ENCODE data around the gene TEX36.
"Not testable (repeated sequence)": the region's sequence is repeated elsewhere in the genome, so short reads cannot be mapped to it uniquely, and the experiment has no call there.

The TEX36 gene

DNA sequence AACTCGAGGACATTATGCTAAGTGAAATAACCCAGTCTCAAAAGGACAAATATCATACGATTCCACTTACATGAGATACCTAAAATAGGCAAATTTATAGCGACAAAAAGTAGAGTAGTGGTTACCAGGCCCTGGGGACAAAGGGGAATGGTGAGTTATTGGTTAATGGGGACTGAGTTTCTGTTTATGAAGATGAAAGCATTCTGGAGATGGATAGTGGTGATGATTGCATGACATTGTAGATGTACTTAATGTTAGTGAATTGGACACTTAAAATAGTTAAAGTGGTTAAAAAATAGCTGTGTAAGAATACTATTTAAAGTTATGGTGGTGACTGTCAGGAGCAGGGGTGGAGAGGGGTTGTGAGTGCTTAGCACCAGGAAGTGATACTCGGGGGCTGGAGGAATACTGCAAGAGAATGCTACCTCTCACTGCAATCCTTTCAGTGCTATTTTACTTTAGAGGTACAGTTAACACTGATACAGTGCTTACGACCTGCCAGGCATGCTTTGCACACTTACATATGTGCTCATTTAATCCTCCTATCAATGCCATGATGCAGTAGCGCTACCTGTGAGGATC is 16.7 kb upstream of the TEX36 start:
- no peak overlapping the region for H3K4me3 Mint-ChIP-seq

DNA sequence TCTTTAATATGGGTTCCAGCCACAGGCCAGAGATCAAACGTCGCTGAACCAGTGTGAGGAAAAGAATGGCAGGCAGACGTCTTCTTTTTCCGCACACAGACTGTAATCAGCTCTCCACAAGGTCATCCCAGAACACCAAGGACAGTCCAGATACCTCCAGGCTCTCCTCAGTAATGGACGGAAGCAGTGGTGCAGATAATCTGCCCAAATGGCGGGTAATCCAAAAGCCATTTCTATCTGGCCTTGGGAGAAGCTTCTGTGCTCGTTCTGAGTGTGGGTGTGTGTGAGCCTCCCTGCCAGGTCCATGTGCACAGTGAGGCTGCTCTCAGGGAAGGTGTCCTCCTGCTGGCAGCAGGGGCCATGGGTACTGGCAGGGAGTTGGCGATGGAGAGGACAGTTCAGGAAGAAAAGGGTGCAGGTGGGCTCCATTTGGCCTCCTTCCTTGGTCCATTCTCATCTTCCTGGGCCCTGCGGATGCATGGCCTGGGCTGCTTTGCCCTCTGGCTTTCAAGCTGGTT is 15.6 kb upstream of the TEX36 start:
- Mint-ChIP-seq H3K4me3 (no peak overlapping the region), H3K27ac (no peak overlapping the region), H3K9me3 (no peaks in the 10 kb centered on the region), H3K36me3 (ENCODE audit: low read depth) (no peaks in the 10 kb centered on the region), H3K4me1 (ENCODE audit: low read depth) (peaks cover 2% of the 10 kb centered on the region), H3K27me3 (ENCODE audit: low read depth) (peaks cover 4% of the 10 kb centered on the region)

More for the DNA sequence above, 16.7 kb upstream of the TEX36 start:
- Mint-ChIP-seq H3K36me3 (ENCODE audit: low read depth) (no peaks in the 10 kb centered on the region), H3K27ac (no peak overlapping the region), H3K27me3 (ENCODE audit: low read depth) (peaks cover 4% of the 10 kb centered on the region), H3K9me3 (no peaks in the 10 kb centered on the region), H3K4me1 (ENCODE audit: low read depth) (peaks cover 2% of the 10 kb centered on the region)

DNA sequence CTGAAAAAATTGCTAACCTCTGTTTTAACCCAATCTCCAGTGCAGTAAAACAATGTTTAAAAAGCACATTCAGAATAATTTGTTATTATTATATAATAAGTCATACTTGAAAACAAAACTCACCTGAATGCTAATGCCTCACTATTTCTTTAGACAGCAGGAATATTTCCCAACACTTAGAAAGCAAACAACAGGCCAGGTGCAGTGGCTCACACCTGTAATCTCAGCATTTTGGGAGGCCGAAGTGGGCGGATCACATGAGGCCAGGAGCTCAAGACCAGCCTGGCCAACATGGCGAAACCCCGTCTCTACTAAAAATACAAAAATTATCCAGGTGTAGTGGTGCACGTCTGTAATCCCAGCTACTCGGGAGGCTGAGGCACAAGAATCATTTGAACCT is 13.9 kb upstream of the TEX36 start:
- not testable (repeated sequence) for H3K27me3 Mint-ChIP-seq (ENCODE audit: low read depth); H3K9me3 Mint-ChIP-seq; H3K36me3 Mint-ChIP-seq (ENCODE audit: low read depth); H3K4me1 Mint-ChIP-seq (ENCODE audit: low read depth); H3K27ac Mint-ChIP-seq; H3K4me3 Mint-ChIP-seq

DNA sequence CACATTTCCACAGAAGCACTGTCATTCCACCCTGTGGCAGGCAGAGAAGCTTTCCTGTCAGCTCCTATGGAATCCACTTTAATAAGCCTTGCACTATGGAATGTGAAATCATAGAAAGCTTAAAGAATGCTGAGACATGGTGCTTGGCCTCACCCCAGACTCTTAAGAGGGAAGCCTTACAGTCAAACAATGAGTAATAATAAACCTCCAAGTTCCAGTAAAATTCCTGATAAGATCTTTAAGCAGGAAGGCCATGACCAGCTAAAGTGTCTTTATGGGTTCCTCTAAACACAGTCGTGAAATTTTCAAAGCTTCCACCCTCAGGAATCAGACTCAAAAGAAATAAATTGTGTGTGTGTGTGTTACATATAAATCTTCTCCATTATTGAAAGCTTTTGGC is 11.9 kb upstream of the TEX36 start:
- no peak overlapping the region for H3K4me3 Mint-ChIP-seq
- H3K36me3 Mint-ChIP-seq (ENCODE audit: low read depth): no peaks in the 10 kb centered on the region
- H3K9me3 Mint-ChIP-seq: no peaks in the 10 kb centered on the region
- peaks cover 9% of the 10 kb centered on the region for H3K27me3 Mint-ChIP-seq (ENCODE audit: low read depth)
- H3K27ac Mint-ChIP-seq: no peak overlapping the region
- H3K4me1 Mint-ChIP-seq (ENCODE audit: low read depth): peaks cover 2% of the 10 kb centered on the region

DNA sequence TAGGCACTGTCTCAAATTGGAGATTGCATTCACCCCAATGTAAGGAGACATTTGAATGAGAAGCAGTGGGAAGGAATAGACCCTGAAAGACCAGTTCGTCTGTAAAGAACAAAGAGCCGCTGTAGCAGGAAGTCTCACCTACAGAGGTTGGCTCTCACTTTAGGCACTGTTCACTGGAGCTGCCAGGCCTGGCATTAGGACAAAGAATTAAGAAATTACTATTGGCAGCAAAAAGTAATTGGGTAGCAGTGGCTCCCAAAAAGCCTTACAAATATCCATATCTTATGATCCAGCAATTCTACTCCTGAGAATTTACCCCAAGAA is 10.5 kb upstream of the TEX36 start:
- no peaks in the 10 kb centered on the region for H3K36me3 Mint-ChIP-seq (ENCODE audit: low read depth)
- H3K4me1 Mint-ChIP-seq (ENCODE audit: low read depth): peaks cover 2% of the 10 kb centered on the region
- H3K27me3 Mint-ChIP-seq (ENCODE audit: low read depth): peaks cover 9% of the 10 kb centered on the region
- H3K9me3 Mint-ChIP-seq: no peaks in the 10 kb centered on the region
- H3K27ac Mint-ChIP-seq: no peak overlapping the region
- H3K4me3 Mint-ChIP-seq: no peak overlapping the region

DNA sequence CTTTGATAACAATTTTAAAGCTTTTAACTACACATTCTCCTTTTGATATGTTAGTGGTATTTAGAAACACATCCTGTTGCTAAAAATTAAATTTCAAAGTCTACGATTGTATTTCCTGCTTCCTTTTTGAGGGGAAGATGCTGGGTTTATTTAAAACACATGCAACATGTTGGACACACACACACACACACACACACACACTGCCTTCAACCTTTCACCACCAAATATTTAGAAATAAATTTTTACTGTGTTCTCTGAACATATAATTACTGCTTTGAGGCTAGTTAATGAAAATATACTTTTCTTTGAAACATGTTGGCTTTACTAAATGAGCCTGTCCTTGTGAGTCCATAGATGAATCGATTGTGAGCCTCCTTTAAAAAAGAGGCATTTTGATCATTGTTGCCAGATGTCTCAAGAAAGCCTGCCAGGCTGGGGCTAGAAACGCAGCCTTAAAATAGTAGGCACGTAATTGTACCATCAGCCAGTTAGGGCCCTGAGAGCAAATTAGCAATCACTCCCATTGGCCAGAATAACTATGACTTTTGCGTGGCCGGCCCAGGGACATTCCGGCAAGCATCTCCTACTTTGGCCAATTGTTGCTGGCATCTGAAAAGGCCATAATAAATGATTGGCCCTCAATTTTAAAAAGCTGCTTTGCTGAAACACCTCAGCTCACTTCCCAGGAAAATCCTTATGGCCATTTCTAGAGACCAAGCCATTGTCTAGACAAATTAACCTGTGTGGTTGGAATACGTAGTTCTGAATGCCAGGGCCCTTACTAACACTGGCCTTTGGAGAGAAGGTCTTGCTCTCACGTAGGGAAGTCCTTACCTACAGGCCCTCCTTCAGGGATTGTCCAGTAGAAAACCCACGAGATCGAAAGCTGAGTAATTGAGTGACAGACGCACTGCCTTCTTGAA is 9.9 kb upstream of the TEX36 start:
- peaks cover 2% of the 10 kb centered on the region for H3K4me1 Mint-ChIP-seq (ENCODE audit: low read depth)
- peaks cover 9% of the 10 kb centered on the region for H3K27me3 Mint-ChIP-seq (ENCODE audit: low read depth)
- H3K36me3 Mint-ChIP-seq (ENCODE audit: low read depth): no peaks in the 10 kb centered on the region
- H3K4me3 Mint-ChIP-seq: no peak overlapping the region
- H3K27ac Mint-ChIP-seq: no peak overlapping the region
- H3K9me3 Mint-ChIP-seq: no peaks in the 10 kb centered on the region

DNA sequence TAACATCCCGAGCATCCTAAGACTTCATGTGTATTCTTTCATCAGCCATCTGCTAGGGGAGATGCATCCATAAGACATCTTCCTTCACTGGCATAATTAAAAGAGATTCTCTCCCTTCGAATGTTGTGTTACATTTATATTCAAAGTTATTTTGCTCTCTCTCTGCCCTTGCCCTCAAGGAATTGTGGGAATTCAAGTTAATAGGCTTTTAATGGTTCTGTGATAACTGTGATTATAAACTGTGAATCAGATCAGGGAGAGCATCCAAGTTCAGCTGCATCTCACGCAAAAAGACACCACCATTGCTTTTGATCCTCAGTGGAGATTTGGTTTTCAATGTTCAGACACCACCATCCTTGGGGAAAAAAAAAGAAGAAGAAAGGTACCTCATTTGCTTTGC is 9.2 kb upstream of the TEX36 start:
- H3K27me3 Mint-ChIP-seq (ENCODE audit: low read depth): peaks cover 9% of the 10 kb centered on the region
- H3K27ac Mint-ChIP-seq: no peak overlapping the region
- H3K36me3 Mint-ChIP-seq (ENCODE audit: low read depth): no peaks in the 10 kb centered on the region
- H3K4me1 Mint-ChIP-seq (ENCODE audit: low read depth): no peaks in the 10 kb centered on the region
- H3K4me3 Mint-ChIP-seq: no peak overlapping the region
- H3K9me3 Mint-ChIP-seq: no peaks in the 10 kb centered on the region

DNA sequence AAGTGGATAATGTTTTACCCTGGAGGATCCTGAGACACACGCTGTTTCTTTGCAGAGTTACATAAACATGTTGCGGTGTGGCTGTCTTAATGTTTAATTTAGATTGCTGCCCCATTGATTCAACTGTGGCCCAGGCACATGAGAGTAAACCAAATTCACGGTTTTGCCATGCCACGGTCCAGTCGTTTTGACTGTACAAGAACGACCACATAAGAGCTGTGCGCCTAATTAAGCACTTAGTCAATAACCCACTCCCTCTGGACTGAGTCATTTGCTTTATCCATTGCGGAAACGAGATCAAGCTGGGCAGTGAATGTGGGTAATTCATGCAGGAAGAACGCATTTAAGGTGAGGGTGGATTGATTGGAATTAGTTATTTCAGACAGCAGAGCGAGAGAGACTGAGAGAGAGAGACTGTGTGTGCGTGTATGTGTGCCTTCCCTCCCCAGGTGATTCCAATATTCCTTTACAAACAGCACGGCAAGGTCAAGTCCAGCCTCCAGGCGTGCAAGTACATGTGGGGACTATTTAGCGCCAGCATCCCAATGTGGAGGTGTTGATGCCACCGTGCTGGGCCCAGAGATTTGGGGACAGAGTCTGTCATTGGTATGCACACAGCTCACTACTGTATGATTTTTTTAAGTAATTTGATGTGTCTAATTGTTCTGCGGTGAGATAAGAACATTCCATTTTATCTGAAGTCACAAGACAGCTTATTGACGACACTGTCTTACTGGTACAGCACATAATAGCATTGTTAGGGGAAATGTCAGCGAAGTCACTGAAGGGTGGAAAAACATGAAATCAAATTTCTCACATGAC is 8.4 kb upstream of the TEX36 start:
- Mint-ChIP-seq H3K4me1 (ENCODE audit: low read depth) (no peaks in the 10 kb centered on the region), H3K27me3 (ENCODE audit: low read depth) (peaks cover 9% of the 10 kb centered on the region), H3K27ac (no peak overlapping the region), H3K4me3 (no peak overlapping the region), H3K9me3 (no peaks in the 10 kb centered on the region), H3K36me3 (ENCODE audit: low read depth) (no peaks in the 10 kb centered on the region)

DNA sequence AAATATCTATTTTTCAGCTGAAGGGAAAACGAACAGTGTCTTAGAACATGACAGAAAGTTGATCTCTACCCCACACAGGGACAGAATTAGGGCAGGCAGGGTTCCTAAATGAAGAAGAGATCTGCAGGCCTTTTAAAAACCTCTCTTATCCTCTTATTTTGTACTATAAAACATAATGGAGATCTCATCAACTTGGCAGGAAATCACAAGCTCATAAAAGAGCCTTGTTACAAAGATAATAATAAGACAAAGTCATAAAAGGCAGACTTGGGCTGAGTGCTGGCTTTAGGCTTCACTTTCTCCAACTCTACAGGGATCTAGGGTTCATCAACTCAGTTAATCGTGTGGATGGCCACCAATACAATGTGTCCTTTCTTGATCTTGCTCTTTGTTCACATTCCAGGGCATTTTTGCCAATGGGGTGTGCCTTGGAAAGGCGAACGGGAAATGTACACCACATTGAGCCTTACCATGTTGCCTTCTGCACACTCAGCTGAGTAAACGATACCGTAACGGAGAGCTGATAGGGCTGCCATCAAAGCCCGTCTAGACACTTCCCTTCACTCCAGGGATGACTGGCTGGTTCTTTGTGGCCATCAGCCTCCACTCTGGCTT is 7.1 kb upstream of the TEX36 start:
- no peak overlapping the region for H3K4me3 Mint-ChIP-seq
- H3K27ac Mint-ChIP-seq: no peak overlapping the region
- no peaks in the 10 kb centered on the region for H3K9me3 Mint-ChIP-seq
- no peaks in the 10 kb centered on the region for H3K4me1 Mint-ChIP-seq (ENCODE audit: low read depth)
- peaks cover 5% of the 10 kb centered on the region for H3K27me3 Mint-ChIP-seq (ENCODE audit: low read depth)
- no peaks in the 10 kb centered on the region for H3K36me3 Mint-ChIP-seq (ENCODE audit: low read depth)

DNA sequence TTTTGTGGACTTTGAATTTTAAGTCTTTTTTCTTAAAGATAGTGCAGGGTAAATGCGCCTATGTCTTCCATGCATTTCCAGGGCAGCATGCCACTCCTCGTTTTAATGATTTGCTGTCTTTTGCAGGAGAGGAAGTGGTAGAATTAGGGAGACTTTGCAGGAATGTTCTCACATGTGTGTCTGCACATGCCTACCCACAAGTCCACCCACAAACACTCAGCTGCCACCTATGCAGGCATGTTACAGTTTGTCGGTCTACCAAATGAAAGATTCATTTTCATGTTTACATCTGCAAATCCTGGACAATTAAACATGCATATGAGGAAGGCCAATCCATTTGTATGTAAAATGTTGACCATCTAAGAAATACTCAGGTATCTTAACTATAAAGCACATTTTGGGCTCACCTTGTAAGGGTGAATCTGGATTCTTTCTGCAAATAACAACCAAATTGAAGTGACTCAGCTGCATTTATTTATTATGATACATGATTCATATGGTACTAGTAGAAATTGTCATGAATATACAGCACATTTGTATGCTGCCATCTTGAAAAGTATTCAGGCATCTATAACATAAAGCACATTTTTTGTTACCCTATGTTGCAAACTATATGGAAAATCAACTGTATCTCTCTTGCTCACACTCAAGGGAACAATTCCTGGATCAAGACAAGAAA is 4.7 kb upstream of the TEX36 start:
- Mint-ChIP-seq H3K27me3 (ENCODE audit: low read depth) (peaks cover 5% of the 10 kb centered on the region), H3K9me3 (no peaks in the 10 kb centered on the region), H3K4me3 (no peak overlapping the region), H3K36me3 (ENCODE audit: low read depth) (no peaks in the 10 kb centered on the region), H3K4me1 (ENCODE audit: low read depth) (no peaks in the 10 kb centered on the region), H3K27ac (no peak overlapping the region)

DNA sequence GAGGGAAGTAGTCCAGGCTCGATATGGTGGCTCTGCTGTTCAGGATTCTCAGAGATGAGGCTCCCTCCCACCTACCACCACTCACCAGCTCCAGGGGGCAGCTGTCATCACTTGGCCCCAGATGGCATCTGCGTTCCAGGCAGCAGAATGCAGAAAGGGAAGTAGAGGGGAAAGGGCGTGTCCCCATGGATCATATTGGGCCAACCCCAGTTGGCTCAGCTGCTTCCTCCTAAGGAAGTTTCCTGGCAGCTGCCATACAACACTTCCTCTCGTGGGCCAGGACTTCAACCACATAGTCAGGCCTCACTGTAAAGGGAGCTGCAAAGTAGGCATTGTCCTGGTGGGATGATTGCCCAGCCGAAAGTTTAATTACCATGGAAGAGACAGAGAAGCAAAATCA is 1.6 kb upstream of the TEX36 start:
- no peaks in the 10 kb centered on the region for H3K4me1 Mint-ChIP-seq (ENCODE audit: low read depth)
- H3K27ac Mint-ChIP-seq: no peak overlapping the region
- peaks cover 4% of the 10 kb centered on the region for H3K9me3 Mint-ChIP-seq
- no peak overlapping the region for H3K4me3 Mint-ChIP-seq
- no peaks in the 10 kb centered on the region for H3K36me3 Mint-ChIP-seq (ENCODE audit: low read depth)
- H3K27me3 Mint-ChIP-seq (ENCODE audit: low read depth): no peaks in the 10 kb centered on the region

DNA sequence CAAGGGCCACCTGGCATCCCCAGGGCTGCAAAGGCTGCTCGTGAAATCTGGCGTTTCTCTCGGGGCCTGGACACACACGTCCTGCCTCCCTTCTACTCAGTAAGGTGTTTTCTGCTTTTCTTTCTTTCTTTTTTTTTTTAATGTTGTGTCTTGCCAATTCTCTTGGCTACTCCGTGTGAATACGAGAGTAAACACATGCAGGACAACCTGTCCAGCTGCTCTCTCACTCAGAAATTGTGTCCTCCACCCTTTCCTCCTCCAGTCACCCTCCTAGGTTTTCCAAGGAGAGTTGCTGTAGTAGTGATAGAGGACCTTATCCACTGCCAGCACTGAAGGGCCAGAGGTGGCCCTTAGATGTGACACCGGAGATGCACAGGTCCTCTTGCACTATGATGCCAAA is 858 bp upstream of the TEX36 start:
- Mint-ChIP-seq H3K4me1 (ENCODE audit: low read depth) (no peaks in the 10 kb centered on the region), H3K9me3 (peaks cover 4% of the 10 kb centered on the region), H3K27ac (no peak overlapping the region), H3K36me3 (ENCODE audit: low read depth) (no peaks in the 10 kb centered on the region), H3K27me3 (ENCODE audit: low read depth) (no peaks in the 10 kb centered on the region), H3K4me3 (no peak overlapping the region)

DNA sequence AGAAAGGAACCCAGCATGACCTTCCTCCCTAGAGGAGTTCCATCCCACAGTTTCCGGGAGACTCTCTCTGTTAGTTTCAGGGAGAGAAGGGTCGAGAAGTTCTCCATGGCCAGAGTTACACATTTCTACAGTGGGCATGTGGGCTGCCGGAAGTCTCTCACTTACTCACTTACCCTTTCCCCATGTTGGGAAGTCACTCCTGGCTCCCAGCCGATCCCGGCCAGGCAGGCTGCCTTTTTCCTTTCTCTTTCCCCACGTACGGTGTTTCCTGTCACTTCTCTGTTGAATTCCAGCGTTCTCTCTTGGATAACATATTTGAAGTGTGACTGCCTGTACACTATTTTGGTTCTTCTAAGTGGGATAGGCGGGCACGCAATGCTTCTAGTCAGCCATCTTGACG is 3.5 kb downstream of the TEX36 start:
- Mint-ChIP-seq H3K4me3 (no peak overlapping the region), H3K36me3 (ENCODE audit: low read depth) (no peaks in the 10 kb centered on the region), H3K27me3 (ENCODE audit: low read depth) (peaks cover 4% of the 10 kb centered on the region), H3K4me1 (ENCODE audit: low read depth) (no peaks in the 10 kb centered on the region), H3K9me3 (peaks cover 27% of the 10 kb centered on the region), H3K27ac (no peak overlapping the region)

DNA sequence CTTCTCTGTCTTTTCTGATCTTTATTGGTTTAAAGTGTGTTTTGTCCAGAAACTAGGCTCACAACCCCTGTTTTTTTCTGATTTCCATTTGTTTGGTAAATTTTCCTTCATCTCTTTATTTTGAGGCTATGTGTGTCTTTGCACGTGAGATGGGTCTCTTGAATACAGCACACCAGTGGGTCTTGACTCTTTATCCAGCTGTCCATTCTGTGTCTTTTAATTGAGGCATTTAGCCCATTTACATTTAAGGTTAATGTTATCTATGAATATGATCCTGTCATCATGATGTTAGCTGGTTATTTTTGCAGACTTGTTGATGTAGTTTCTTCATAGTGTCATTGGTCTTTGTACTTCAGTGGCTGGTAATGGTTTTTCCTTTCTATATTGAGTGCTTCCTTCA is 10.1 kb downstream of the TEX36 start:
- peaks cover 7% of the 10 kb centered on the region for H3K27me3 Mint-ChIP-seq (ENCODE audit: low read depth)
- no peaks in the 10 kb centered on the region for H3K36me3 Mint-ChIP-seq (ENCODE audit: low read depth)
- H3K27ac Mint-ChIP-seq: no peak overlapping the region
- no peaks in the 10 kb centered on the region for H3K4me1 Mint-ChIP-seq (ENCODE audit: low read depth)
- H3K4me3 Mint-ChIP-seq: no peak overlapping the region
- peaks cover 33% of the 10 kb centered on the region for H3K9me3 Mint-ChIP-seq
